HepG2 (cell line): Measurements from ENCODE around the gene KIZ. TPM values are rescaled to one million over a fixed set of nuclear protein-coding genes. Genes with fewer than 3 reads are reported as not detected.
A peak's percentile ranks its signal among the peaks of the same experiment; 100 is the strongest.

Experiments
- ATAC-seq: fragments of 200-7000 bp; cut with Tn5 transposase; 3 replicates; pipeline ENCODE4 v1.9.1; 2020; ENCODE audit warnings: mild to moderate bottlenecking, moderate library complexity
- BruUV-seq: library from RNA; stranded (reverse); fragments of 400-500 nt; replicated peaks from 2 replicates; lab custom pipeline; 2021; lab: Mats Ljungman, UMichigan
- CTCF ChIA-PET: fragments of 300-600 bp; formaldehyde crosslinking; extraction: SDS; loops from one replicate; lab custom pipeline; 2021; ENCODE audit warnings: low total read pairs, inconsistent platforms, low intra/inter-chr PET ratio; lab: Yijun Ruan, JAX
- POLR2A ChIA-PET: fragments of 350-600 bp; sonication (Branson Sonifier 250); formaldehyde crosslinking; loops from one replicate; lab custom pipeline; 2020; ENCODE audit warnings: antibody characterized with exemption, inconsistent platforms; lab: Yijun Ruan, JAX
- DNase-seq: peaks from one replicate; pipeline ENCODE4 v3.0.0-alpha.2; 2015; ENCODE audit warnings: low spot score
- FAIRE-seq: peaks from 3 replicates; lab custom pipeline; 2011; peaks lifted over from hg19 to GRCh38; lab: Jason Lieb, UNC
- H2AFZ ChIP-seq: one replicate; pipeline ENCODE4 v1.6.1; 2011; ENCODE audit warnings: low read length, inconsistent platforms
- H3K27ac ChIP-seq: fragments of 300-600 bp; 3 replicates; pipeline ENCODE4 v1.8.0; 2011; ENCODE audit warnings: mixed run types, mild to moderate bottlenecking, mixed read lengths, low read length, inconsistent platforms; ENCODE audit not compliant: insufficient read depth; ENCODE audit errors: extremely low read length
- H3K27me3 ChIP-seq, 2 experiments: fragments of 200-600 bp in 1 of 2; 2 replicates in 1 of 2; 3 replicates in 1 of 2; pipeline versions ENCODE4 v1.6.0 to v1.8.0; 2011; ENCODE audit warnings: low read length in 2 of 2, mild to moderate bottlenecking in 2 of 2, moderate library complexity in 2 of 2, inconsistent platforms in 1 of 2; ENCODE audit not compliant: insufficient read depth in 2 of 2, control insufficient read depth in 1 of 2
- H3K36me3 ChIP-seq, 2 experiments: fragments of 200-600 bp in 1 of 2; replicated peaks in 1 of 2; 2 replicates in 1 of 2; 3 replicates in 1 of 2; pipeline versions ENCODE4 v1.5.1 to v1.8.0; 2011; ENCODE audit warnings: low read length in 2 of 2, inconsistent platforms in 1 of 2; ENCODE audit not compliant: insufficient read depth in 2 of 2, control insufficient read depth in 1 of 2
- H3K4me1 ChIP-seq: 2 replicates; pipeline ENCODE4 v1.5.1; 2012; ENCODE audit warnings: low read length, inconsistent platforms; ENCODE audit not compliant: insufficient read depth
- H3K4me2 ChIP-seq: 2 replicates; pipeline ENCODE4 v1.6.0; 2011; ENCODE audit warnings: low read depth, low read length, inconsistent platforms
- H3K4me3 ChIP-seq, 3 experiments: fragments of 200-600 bp in 1 of 3; sonication (generic), shearing (Covaris generic) in 1 of 3; replicated peaks in 1 of 3; 2 replicates each; pipeline ENCODE4 v1.5.1; 2011 to 2016; ENCODE audit warnings: low read length in 3 of 3, inconsistent platforms in 2 of 3, low read depth in 2 of 3, mild to moderate bottlenecking in 2 of 3, control low read depth in 1 of 3, mixed read lengths in 1 of 3; ENCODE audit not compliant: insufficient read depth in 1 of 3
- H3K79me2 ChIP-seq: one replicate; pipeline ENCODE4 v1.6.1; 2011; ENCODE audit warnings: low read length, inconsistent platforms; ENCODE audit not compliant: insufficient read depth
- H3K9ac ChIP-seq: 2 replicates; pipeline ENCODE4 v1.6.0; 2011; ENCODE audit warnings: mild to moderate bottlenecking, low read depth, low read length, inconsistent platforms; ENCODE audit not compliant: insufficient read depth
- H3K9me3 ChIP-seq: 2 replicates; pipeline ENCODE4 v1.5.1; 2012; ENCODE audit warnings: mild to moderate bottlenecking, low read length
- H4K20me1 ChIP-seq: 2 replicates; pipeline ENCODE4 v1.6.0; 2011; ENCODE audit warnings: inconsistent platforms, mild to moderate bottlenecking, low read length, moderate library complexity; ENCODE audit not compliant: insufficient read depth
- ARID2 ChIP-seq: sonication (generic); formaldehyde crosslinking; IDR thresholded peaks from 2 replicates; pipeline ENCODE4 v1.8.1; 2022; ENCODE audit warnings: mild to moderate bottlenecking, missing genetic modification reagents, borderline replicate concordance
- CBX5 ChIP-seq: sonication (generic); formaldehyde crosslinking; IDR thresholded peaks from 2 replicates; pipeline ENCODE4 v1.4.0; 2020; ENCODE audit warnings: missing genetic modification reagents, borderline replicate concordance
- EED ChIP-seq: sonication (generic); formaldehyde crosslinking; IDR thresholded peaks from 2 replicates; pipeline ENCODE4 v1.5.0; 2020; ENCODE audit warnings: mild to moderate bottlenecking, missing genetic modification reagents
- ERF ChIP-seq: IDR thresholded peaks from 2 replicates; pipeline ENCODE4 v1.6.1; 2018; ENCODE audit warnings: missing biosample characterization, missing genetic modification reagents
- HOMEZ ChIP-seq: IDR thresholded peaks from 2 replicates; pipeline ENCODE4 v1.6.1; 2016; ENCODE audit warnings: low read depth
- IKZF4 ChIP-seq: sonication (generic); formaldehyde crosslinking; IDR thresholded peaks from 2 replicates; pipeline ENCODE4 v1.5.1; 2020; ENCODE audit warnings: borderline replicate concordance, mild to moderate bottlenecking, low read depth, missing genetic modification reagents; ENCODE audit errors: not compliant biosample characterization
- NFE2 ChIP-seq: sonication (generic); formaldehyde crosslinking; IDR thresholded peaks from 2 replicates; pipeline ENCODE4 v1.4.0; 2020; ENCODE audit warnings: missing genetic modification reagents
- POLR2AphosphoS2 ChIP-seq: IDR thresholded peaks from 2 replicates; pipeline ENCODE4 v1.6.1; 2011; ENCODE audit warnings: low read depth, low read length, improper control_type of control experiment
- SATB2 ChIP-seq: sonication (generic); formaldehyde crosslinking; IDR thresholded peaks from 2 replicates; pipeline ENCODE4 v1.5.0; 2020; ENCODE audit warnings: missing genetic modification reagents
- ZEB1 ChIP-seq: IDR thresholded peaks from 2 replicates; pipeline ENCODE4 v1.6.1; 2012; ENCODE audit warnings: mild to moderate bottlenecking, low read depth, inconsistent platforms; ENCODE audit not compliant: insufficient replicate concordance
- ZNF280B ChIP-seq: sonication (generic); formaldehyde crosslinking; IDR thresholded peaks from 2 replicates; pipeline ENCODE4 v1.5.0; 2020; ENCODE audit warnings: missing genetic modification reagents, mild to moderate bottlenecking, borderline replicate concordance
- ZNF430 ChIP-seq: sonication (generic); formaldehyde crosslinking; IDR thresholded peaks from 2 replicates; pipeline ENCODE4 v1.9.0; 2021; ENCODE audit warnings: mild to moderate bottlenecking, missing genetic modification reagents
- ZNF558 ChIP-seq: sonication (generic); formaldehyde crosslinking; IDR thresholded peaks from 2 replicates; pipeline ENCODE4 v1.9.0; 2022; ENCODE audit warnings: mild to moderate bottlenecking, missing genetic modification reagents, borderline replicate concordance
- ZNF660 ChIP-seq: sonication (generic); formaldehyde crosslinking; IDR thresholded peaks from 2 replicates; pipeline ENCODE4 v1.5.1; 2020; ENCODE audit warnings: mild to moderate bottlenecking, low read depth, missing genetic modification reagents, borderline replicate concordance
- ZNF747 ChIP-seq: sonication (generic); formaldehyde crosslinking; IDR thresholded peaks from 2 replicates; pipeline ENCODE4 v1.8.1; 2023; ENCODE audit warnings: missing genetic modification reagents, mild to moderate bottlenecking, borderline replicate concordance
- ZSCAN31 ChIP-seq: sonication (generic); formaldehyde crosslinking; IDR thresholded peaks from 2 replicates; pipeline ENCODE4 v1.5.0; 2020; ENCODE audit warnings: low read depth, mild to moderate bottlenecking, missing genetic modification reagents
- WGBS: methylation state at CpG from one replicate; pipeline ENCODE4 v1.1.6; 2017; ENCODE audit warnings: low lambda C conversion rate; 5-methylcytosine and 5-hydroxymethylcytosine counted together
- in situ Hi-C: cut with HindIII; loops from 2 replicates; pipeline ENCODE4 v1.10.0; 2017; ENCODE audit warnings: low pct_unique_long_range_greater_than_20kb; ENCODE audit not compliant: extremely low pct_ligation_motif_present
- intact Hi-C: fragments of 100-400 bp; cut with micrococcal nuclease; formaldehyde crosslinking; loops from one replicate; pipeline ENCODE4 v1.10.0; 2022; ENCODE audit not compliant: unreplicated experiment
- polyA plus RNA-seq, 8 experiments: library from polyadenylated mRNA; depleted of rRNA in 3 of 8; stranded (reverse) in 7 of 8; unstranded in 1 of 8; fragments of >200 nt; fragmentation: Illumina TruSeq in 4 of 8; extraction: Trizol in 4 of 8; gene quantifications; 2 replicates each; pipeline versions ENCODE4 v1.2.1 to v1.2.3, GENCODE V29; 2011 to 2016; ENCODE audit warnings: low read depth in 4 of 8, missing spikeins in 1 of 8, mixed read lengths in 1 of 8; ENCODE audit not compliant: insufficient read depth in 1 of 8
- total RNA-seq, 5 experiments: library from RNA; depleted of rRNA; stranded (reverse); fragments of >200 nt; fragmentation: Illumina TruSeq; extraction: Trizol; gene quantifications; 2 replicates each; pipeline ENCODE4 v1.2.3, GENCODE V29; 2016; ENCODE audit warnings: low read depth in 1 of 5
- TF ChIP-seq, protein P1 (sequence below): IDR thresholded peaks from 2 replicates; pipeline ENCODE4 v1.6.1; 2012; ENCODE audit warnings: inconsistent platforms
- TF ChIP-seq, protein P2 (sequence below): IDR thresholded peaks from 2 replicates; pipeline ENCODE4 v1.6.1; 2018; ENCODE audit warnings: missing genetic modification reagents
- TF ChIP-seq, protein P3 (sequence below): sonication (generic); formaldehyde crosslinking; IDR thresholded peaks from 2 replicates; pipeline ENCODE4 v1.4.0; 2020; ENCODE audit warnings: missing genetic modification reagents

The KIZ gene
- total and polyA plus RNA-seq, 2 of the 13 experiments (the other 11 are each of a cell fraction or from before 2014, with no cell fraction given), result 46.3 to 114 TPM

DNA sequence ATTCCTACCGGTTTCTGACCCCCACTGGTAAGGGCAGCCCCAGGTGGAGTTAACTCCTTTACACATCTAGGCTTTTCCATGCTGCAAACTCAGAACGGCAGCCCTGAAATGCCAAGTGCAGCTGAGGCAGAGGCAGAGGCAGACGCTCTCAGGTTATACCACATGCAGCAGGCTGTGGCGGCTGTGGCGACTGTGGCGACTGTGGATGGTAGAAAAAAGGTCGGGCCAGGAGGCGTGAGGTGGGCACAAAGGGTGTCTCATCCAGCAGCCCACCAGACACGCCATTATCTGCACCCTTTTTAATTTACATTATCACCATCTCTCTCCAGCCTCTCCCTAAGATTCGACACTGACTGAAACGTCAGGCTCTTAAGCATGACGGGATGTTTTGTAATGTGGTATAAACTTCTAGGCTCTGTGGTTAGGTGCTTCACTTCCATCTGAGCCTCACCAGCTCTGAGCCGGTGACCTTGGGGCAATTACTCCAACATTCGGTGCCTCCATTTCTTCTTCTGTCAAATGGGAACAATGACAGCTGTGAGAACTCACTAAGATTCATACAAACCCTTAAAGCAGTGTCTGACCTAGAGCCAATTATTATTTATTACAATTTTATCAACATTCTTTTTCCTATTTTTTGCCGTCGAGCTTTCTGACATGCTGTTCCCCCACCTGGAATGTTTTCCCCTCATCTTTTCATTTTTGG, 8.2 kb downstream of the KIZ start:
- no peak overlapping the region for H3K4me3 ChIP-seq
- BruUV-seq, result no TSS peak
- H2AFZ ChIP-seq, result no peak overlapping the region
- no peak for DNase-seq
- peaks cover 19 to 65% of the 10 kb centered on the region in 2 experiments for H3K36me3 ChIP-seq
- H4K20me1 ChIP-seq, result no peaks in the 10 kb centered on the region
- in situ Hi-C loops (no loop called here), intact Hi-C loops (loop anchor here (2.0 kb wide), 1 partner anchor 81 kb away; no protein-coding TSS in a partner anchor)
- POLR2A ChIA-PET, result interaction anchor here (0.7 to 1.9 kb wide), 6 partner anchors 8 to 1082 kb away, joined by 3 to 79 read pairs (median 4); partner anchors contain the start of genes CFAP61, CRNKL1, KIZ and RALGAPA2
- H3K9me3 ChIP-seq, result no peaks in the 10 kb centered on the region
- peak overlapping the region; percentile 48; the same call in 1 of the 2 replicates for H3K4me2 ChIP-seq
- H3K27me3 ChIP-seq, result no peaks in the 10 kb centered on the region
- ATAC-seq, result no peak
- H3K4me1 ChIP-seq, result peaks cover 79% of the 10 kb centered on the region
- 0 out of 2 replicates have a peak overlapping the region, but pooled peaks have one; percentile 30 for H3K9ac ChIP-seq
- H3K27ac ChIP-seq, result peak overlapping the region; percentile 77
- FAIRE-seq, result no peak
- WGBS, result 94% methylated on average over 16 of the region's 16 CpGs
- peaks cover 42% of the 10 kb centered on the region for H3K79me2 ChIP-seq
- CTCF ChIA-PET, result no interaction called here
- TF ChIP-seq SATB2 (no peak), ZNF280B (CRISPR knock-in tag) (no peak), HOMEZ (CRISPR knock-in tag) (no peak), ZNF747 (CRISPR knock-in tag) (no peak), EED (CRISPR knock-in tag) (no peak), CBX5 (CRISPR knock-in tag) (no peak), ZNF660 (no peak), NFE2 (CRISPR knock-in tag) (0 out of 2 replicates have a peak, but pooled peaks have one; percentile 32), ZEB1 (no peak), ZSCAN31 (CRISPR knock-in tag) (no peak), IKZF4 (CRISPR knock-in tag) (peak; percentile 44), ARID2 (CRISPR knock-in tag) (no peak), POLR2AphosphoS2 (no peak), ZNF430 (no peak), ERF (CRISPR knock-in tag) (no peak), ZNF558 (CRISPR knock-in tag) (no peak)
- TF ChIP-seq, protein P1, sequence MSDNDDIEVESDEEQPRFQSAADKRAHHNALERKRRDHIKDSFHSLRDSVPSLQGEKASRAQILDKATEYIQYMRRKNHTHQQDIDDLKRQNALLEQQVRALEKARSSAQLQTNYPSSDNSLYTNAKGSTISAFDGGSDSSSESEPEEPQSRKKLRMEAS, result no peak
- TF ChIP-seq, protein P2, sequence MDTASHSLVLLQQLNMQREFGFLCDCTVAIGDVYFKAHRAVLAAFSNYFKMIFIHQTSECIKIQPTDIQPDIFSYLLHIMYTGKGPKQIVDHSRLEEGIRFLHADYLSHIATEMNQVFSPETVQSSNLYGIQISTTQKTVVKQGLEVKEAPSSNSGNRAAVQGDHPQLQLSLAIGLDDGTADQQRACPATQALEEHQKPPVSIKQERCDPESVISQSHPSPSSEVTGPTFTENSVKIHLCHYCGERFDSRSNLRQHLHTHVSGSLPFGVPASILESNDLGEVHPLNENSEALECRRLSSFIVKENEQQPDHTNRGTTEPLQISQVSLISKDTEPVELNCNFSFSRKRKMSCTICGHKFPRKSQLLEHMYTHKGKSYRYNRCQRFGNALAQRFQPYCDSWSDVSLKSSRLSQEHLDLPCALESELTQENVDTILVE (CRISPR knock-in tag), result no peak
- TF ChIP-seq, protein P3, sequence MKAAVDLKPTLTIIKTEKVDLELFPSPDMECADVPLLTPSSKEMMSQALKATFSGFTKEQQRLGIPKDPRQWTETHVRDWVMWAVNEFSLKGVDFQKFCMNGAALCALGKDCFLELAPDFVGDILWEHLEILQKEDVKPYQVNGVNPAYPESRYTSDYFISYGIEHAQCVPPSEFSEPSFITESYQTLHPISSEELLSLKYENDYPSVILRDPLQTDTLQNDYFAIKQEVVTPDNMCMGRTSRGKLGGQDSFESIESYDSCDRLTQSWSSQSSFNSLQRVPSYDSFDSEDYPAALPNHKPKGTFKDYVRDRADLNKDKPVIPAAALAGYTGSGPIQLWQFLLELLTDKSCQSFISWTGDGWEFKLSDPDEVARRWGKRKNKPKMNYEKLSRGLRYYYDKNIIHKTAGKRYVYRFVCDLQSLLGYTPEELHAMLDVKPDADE (CRISPR knock-in tag), result no peak
